MM.1S (cell line): ENCODE measurements around the gene EPHA3.

Experiments used
- DNase-seq: peaks from one replicate; pipeline ENCODE4 v3.0.0-alpha.2; 2015
- H2AFZ ChIP-seq: fragments of 300-600 bp; sonication (generic); 2 replicates; pipeline ENCODE4 v1.6.0; 2016; ENCODE audit warnings: antibody characterized with exemption, low read length
- H3F3A ChIP-seq: fragments of 300-600 bp; sonication (generic); 2 replicates; pipeline ENCODE4 v1.6.1; 2016; ENCODE audit warnings: mild to moderate bottlenecking, antibody characterized with exemption, low read length, moderate library complexity, mixed read lengths; ENCODE audit not compliant: insufficient read depth
- H3K27ac ChIP-seq: fragments of 300-600 bp; sonication (generic); 2 replicates; pipeline ENCODE4 v1.5.1; 2016; ENCODE audit warnings: mild to moderate bottlenecking, low read length
- H3K27me3 ChIP-seq: fragments of 300-600 bp; sonication (generic); replicated peaks from 2 replicates; pipeline ENCODE4 v1.6.0; 2016; ENCODE audit warnings: low read length; ENCODE audit not compliant: insufficient read depth
- H3K36me3 ChIP-seq: fragments of 300-600 bp; sonication (generic); replicated peaks from 2 replicates; pipeline ENCODE4 v1.6.1; 2016; ENCODE audit warnings: mild to moderate bottlenecking, low read length, mixed read lengths; ENCODE audit not compliant: insufficient read depth
- H3K4me1 ChIP-seq: fragments of 300-600 bp; sonication (generic); 2 replicates; pipeline ENCODE4 v1.6.1; 2016; ENCODE audit warnings: low read length, mixed read lengths
- H3K4me2 ChIP-seq: fragments of 300-600 bp; sonication (generic); 2 replicates; pipeline ENCODE4 v1.6.0; 2016; ENCODE audit warnings: low read depth, low read length
- H3K4me3 ChIP-seq: fragments of 300-600 bp; sonication (generic); 2 replicates; pipeline ENCODE4 v1.5.1; 2016; ENCODE audit warnings: low read length, mixed read lengths
- H3K79me2 ChIP-seq: fragments of 300-600 bp; sonication (generic); 2 replicates; pipeline ENCODE4 v1.6.1; 2016; ENCODE audit warnings: mixed run types, low read length, mixed read lengths
- H3K9ac ChIP-seq: fragments of 300-600 bp; sonication (generic); 2 replicates; pipeline ENCODE4 v1.6.1; 2016; ENCODE audit warnings: low read length, mixed read lengths
- H3K9me2 ChIP-seq: fragments of 300-600 bp; sonication (generic); replicated peaks from 2 replicates; pipeline ENCODE4 v1.6.1; 2016; ENCODE audit warnings: mild to moderate bottlenecking, low read length, mixed read lengths; ENCODE audit not compliant: insufficient read depth
- H3K9me3 ChIP-seq: fragments of 300-600 bp; sonication (generic); replicated peaks from 2 replicates; pipeline ENCODE4 v1.6.1; 2016; ENCODE audit warnings: mild to moderate bottlenecking, low read length, mixed read lengths; ENCODE audit not compliant: insufficient read depth
- H4K20me1 ChIP-seq: fragments of 300-600 bp; sonication (generic); 2 replicates; pipeline ENCODE4 v1.6.1; 2016; ENCODE audit warnings: mild to moderate bottlenecking, low read length, moderate library complexity, mixed read lengths; ENCODE audit not compliant: insufficient read depth
- EZH2 ChIP-seq: fragments of 300-600 bp; sonication (generic); optimal IDR thresholded peaks from 2 replicates; pipeline ENCODE3; 2017; ENCODE audit warnings: low read depth, mild to moderate bottlenecking, antibody characterized with exemption, low read length, mixed read lengths
- EZH2phosphoT487 ChIP-seq: fragments of 300-600 bp; sonication (generic); IDR thresholded peaks from 2 replicates; pipeline ENCODE4 v1.6.1; 2018; ENCODE audit warnings: antibody characterized with exemption, low read length
- TF ChIP-seq, protein P1 (sequence below): fragments of 300-600 bp; sonication (generic); IDR thresholded peaks from 2 replicates; pipeline ENCODE4 v1.5.1; 2016; ENCODE audit warnings: antibody characterized with exemption, low read length, mixed read lengths

EPHA3 gene

GRCh38 chr3:89447243-89447642, 339.8 kb downstream of the EPHA3 start:
- Histone ChIP-seq H3K4me3 (no peak overlapping the region), H3K27ac (no peak overlapping the region), H3K79me2 (no peaks in the 10 kb centered on the region), H2AFZ (no peak overlapping the region), H3K4me2 (no peak overlapping the region), H3K9ac (no peak overlapping the region), H3K36me3 (no peaks in the 10 kb centered on the region), H3K4me1 (no peaks in the 10 kb centered on the region), H3K9me2 (no peaks in the 10 kb centered on the region), H3K9me3 (no peaks in the 10 kb centered on the region), H3K27me3 (no peaks in the 10 kb centered on the region), H3F3A (no peaks in the 10 kb centered on the region), H4K20me1 (no peaks in the 10 kb centered on the region)
- DNase-seq, result no peak
- no peak for TF ChIP-seq EZH2phosphoT487
- TF ChIP-seq, protein P1, sequence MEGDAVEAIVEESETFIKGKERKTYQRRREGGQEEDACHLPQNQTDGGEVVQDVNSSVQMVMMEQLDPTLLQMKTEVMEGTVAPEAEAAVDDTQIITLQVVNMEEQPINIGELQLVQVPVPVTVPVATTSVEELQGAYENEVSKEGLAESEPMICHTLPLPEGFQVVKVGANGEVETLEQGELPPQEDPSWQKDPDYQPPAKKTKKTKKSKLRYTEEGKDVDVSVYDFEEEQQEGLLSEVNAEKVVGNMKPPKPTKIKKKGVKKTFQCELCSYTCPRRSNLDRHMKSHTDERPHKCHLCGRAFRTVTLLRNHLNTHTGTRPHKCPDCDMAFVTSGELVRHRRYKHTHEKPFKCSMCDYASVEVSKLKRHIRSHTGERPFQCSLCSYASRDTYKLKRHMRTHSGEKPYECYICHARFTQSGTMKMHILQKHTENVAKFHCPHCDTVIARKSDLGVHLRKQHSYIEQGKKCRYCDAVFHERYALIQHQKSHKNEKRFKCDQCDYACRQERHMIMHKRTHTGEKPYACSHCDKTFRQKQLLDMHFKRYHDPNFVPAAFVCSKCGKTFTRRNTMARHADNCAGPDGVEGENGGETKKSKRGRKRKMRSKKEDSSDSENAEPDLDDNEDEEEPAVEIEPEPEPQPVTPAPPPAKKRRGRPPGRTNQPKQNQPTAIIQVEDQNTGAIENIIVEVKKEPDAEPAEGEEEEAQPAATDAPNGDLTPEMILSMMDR, result no peak
- no peak for TF ChIP-seq EZH2

GRCh38 chr3:89449086-89449485, 341.7 kb downstream of the EPHA3 start:
- no peaks in the 10 kb centered on the region for H3K36me3 ChIP-seq

DNA sequence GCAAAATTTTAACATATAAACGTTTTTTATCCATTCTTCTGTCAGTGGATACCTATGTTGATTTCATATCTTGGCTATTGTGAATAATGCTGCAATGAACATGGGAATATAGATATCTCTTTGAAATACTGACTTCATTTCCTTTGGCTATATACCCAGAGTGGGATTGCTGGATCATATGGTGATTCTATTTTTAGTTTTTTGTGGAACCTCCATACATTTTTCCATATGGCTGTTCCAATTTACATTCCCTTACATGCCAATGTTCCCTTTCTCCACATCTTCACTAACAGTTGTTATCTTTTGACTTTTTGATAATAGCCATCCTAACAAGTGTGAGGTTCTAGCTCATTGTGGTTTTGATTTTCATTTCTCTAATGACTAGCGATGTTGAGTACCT, 344.6 kb downstream of the EPHA3 start:
- Histone ChIP-seq H3K9ac (no peak overlapping the region), H3K4me3 (no peak overlapping the region), H3K79me2 (no peaks in the 10 kb centered on the region), H2AFZ (no peak overlapping the region), H3K36me3 (no peaks in the 10 kb centered on the region), H3K9me2 (no peaks in the 10 kb centered on the region), H4K20me1 (no peaks in the 10 kb centered on the region), H3K27me3 (no peaks in the 10 kb centered on the region), H3K4me1 (no peaks in the 10 kb centered on the region), H3F3A (no peaks in the 10 kb centered on the region), H3K27ac (no peak overlapping the region), H3K9me3 (no peaks in the 10 kb centered on the region), H3K4me2 (no peak overlapping the region)
- TF ChIP-seq, protein P1, result no peak
- TF ChIP-seq EZH2 (no peak), EZH2phosphoT487 (no peak)
- no peak for DNase-seq

More at GRCh38 chr3:89449086-89449485, 341.7 kb downstream of the EPHA3 start:
- H3K79me2 ChIP-seq, result no peaks in the 10 kb centered on the region
- no peak overlapping the region for H3K4me2 ChIP-seq
- H3K4me3 ChIP-seq, result no peak overlapping the region
- no peak for DNase-seq
- H2AFZ ChIP-seq, result no peak overlapping the region
- H3K9ac ChIP-seq, result no peak overlapping the region
- no peaks in the 10 kb centered on the region for H3K27me3 ChIP-seq
- H3F3A ChIP-seq, result no peaks in the 10 kb centered on the region
- no peaks in the 10 kb centered on the region for H3K9me2 ChIP-seq
- H4K20me1 ChIP-seq, result no peaks in the 10 kb centered on the region
- H3K27ac ChIP-seq, result no peak overlapping the region
- TF ChIP-seq EZH2phosphoT487 (no peak), EZH2 (no peak)
- TF ChIP-seq, protein P1, result no peak
- no peaks in the 10 kb centered on the region for H3K9me3 ChIP-seq
- no peaks in the 10 kb centered on the region for H3K4me1 ChIP-seq
